HepG2 (cell line): Measurements from ENCODE around the gene TPM3. TPM values are rescaled to one million over a fixed set of nuclear protein-coding genes. Genes with fewer than 3 reads are reported as not detected.

Experiments
- ATAC-seq: fragments of 200-7000 bp; cut with Tn5 transposase; 3 replicates; pipeline ENCODE4 v1.9.1; 2020; ENCODE audit warnings: mild to moderate bottlenecking, moderate library complexity
- BruUV-seq: library from RNA; stranded (reverse); fragments of 400-500 nt; replicated peaks from 2 replicates; lab custom pipeline; 2021; lab: Mats Ljungman, UMichigan
- CTCF ChIA-PET: fragments of 300-600 bp; formaldehyde crosslinking; extraction: SDS; loops from one replicate; lab custom pipeline; 2021; ENCODE audit warnings: low total read pairs, inconsistent platforms, low intra/inter-chr PET ratio; lab: Yijun Ruan, JAX
- POLR2A ChIA-PET: fragments of 350-600 bp; sonication (Branson Sonifier 250); formaldehyde crosslinking; loops from one replicate; lab custom pipeline; 2020; ENCODE audit warnings: antibody characterized with exemption, inconsistent platforms; lab: Yijun Ruan, JAX
- DNase-seq: peaks from one replicate; pipeline ENCODE4 v3.0.0-alpha.2; 2015; ENCODE audit warnings: low spot score
- FAIRE-seq: peaks from 3 replicates; lab custom pipeline; 2011; peaks lifted over from hg19 to GRCh38; lab: Jason Lieb, UNC
- H2AFZ ChIP-seq: one replicate; pipeline ENCODE4 v1.6.1; 2011; ENCODE audit warnings: low read length, inconsistent platforms
- H3K27ac ChIP-seq: fragments of 300-600 bp; 3 replicates; pipeline ENCODE4 v1.8.0; 2011; ENCODE audit warnings: mixed run types, mild to moderate bottlenecking, mixed read lengths, low read length, inconsistent platforms; ENCODE audit not compliant: insufficient read depth; ENCODE audit errors: extremely low read length
- H3K27me3 ChIP-seq, 2 experiments: fragments of 200-600 bp in 1 of 2; 2 replicates in 1 of 2; 3 replicates in 1 of 2; pipeline versions ENCODE4 v1.6.0 to v1.8.0; 2011; ENCODE audit warnings: low read length in 2 of 2, mild to moderate bottlenecking in 2 of 2, moderate library complexity in 2 of 2, inconsistent platforms in 1 of 2; ENCODE audit not compliant: insufficient read depth in 2 of 2, control insufficient read depth in 1 of 2
- H3K36me3 ChIP-seq, 2 experiments: fragments of 200-600 bp in 1 of 2; replicated peaks in 1 of 2; 2 replicates in 1 of 2; 3 replicates in 1 of 2; pipeline versions ENCODE4 v1.5.1 to v1.8.0; 2011; ENCODE audit warnings: low read length in 2 of 2, inconsistent platforms in 1 of 2; ENCODE audit not compliant: insufficient read depth in 2 of 2, control insufficient read depth in 1 of 2
- H3K4me1 ChIP-seq: 2 replicates; pipeline ENCODE4 v1.5.1; 2012; ENCODE audit warnings: low read length, inconsistent platforms; ENCODE audit not compliant: insufficient read depth
- H3K4me2 ChIP-seq: 2 replicates; pipeline ENCODE4 v1.6.0; 2011; ENCODE audit warnings: low read depth, low read length, inconsistent platforms
- H3K4me3 ChIP-seq, 3 experiments: fragments of 200-600 bp in 1 of 3; sonication (generic), shearing (Covaris generic) in 1 of 3; replicated peaks in 1 of 3; 2 replicates each; pipeline ENCODE4 v1.5.1; 2011 to 2016; ENCODE audit warnings: low read length in 3 of 3, inconsistent platforms in 2 of 3, low read depth in 2 of 3, mild to moderate bottlenecking in 2 of 3, control low read depth in 1 of 3, mixed read lengths in 1 of 3; ENCODE audit not compliant: insufficient read depth in 1 of 3
- H3K79me2 ChIP-seq: one replicate; pipeline ENCODE4 v1.6.1; 2011; ENCODE audit warnings: low read length, inconsistent platforms; ENCODE audit not compliant: insufficient read depth
- H3K9ac ChIP-seq: 2 replicates; pipeline ENCODE4 v1.6.0; 2011; ENCODE audit warnings: mild to moderate bottlenecking, low read depth, low read length, inconsistent platforms; ENCODE audit not compliant: insufficient read depth
- H3K9me3 ChIP-seq: 2 replicates; pipeline ENCODE4 v1.5.1; 2012; ENCODE audit warnings: mild to moderate bottlenecking, low read length
- H4K20me1 ChIP-seq: 2 replicates; pipeline ENCODE4 v1.6.0; 2011; ENCODE audit warnings: inconsistent platforms, mild to moderate bottlenecking, low read length, moderate library complexity; ENCODE audit not compliant: insufficient read depth
- CENPBD1 ChIP-seq: sonication (generic); formaldehyde crosslinking; IDR thresholded peaks from 2 replicates; pipeline ENCODE4 v1.8.0; 2022; ENCODE audit warnings: missing genetic modification reagents, low read depth, mild to moderate bottlenecking, borderline replicate concordance
- GLMP ChIP-seq: sonication (generic); formaldehyde crosslinking; IDR thresholded peaks from 2 replicates; pipeline ENCODE4 v1.9.0; 2021; ENCODE audit warnings: missing genetic modification reagents, mild to moderate bottlenecking, borderline replicate concordance
- KAT8 ChIP-seq: IDR thresholded peaks from 2 replicates; pipeline ENCODE4 v1.6.1; 2016; ENCODE audit warnings: missing genetic modification reagents, missing compliant biosample characterization
- PBX3 ChIP-seq: sonication (generic); formaldehyde crosslinking; IDR thresholded peaks from 2 replicates; pipeline ENCODE4 v1.8.1; 2023; ENCODE audit warnings: missing genetic modification reagents, inconsistent platforms, borderline replicate concordance
- RBM39 ChIP-seq: fragments of 200-400 bp; formaldehyde crosslinking; IDR thresholded peaks from one replicate; pipeline ENCODE4 v1.6.1; 2018; ENCODE audit warnings: antibody characterized with exemption, mild to moderate bottlenecking, low read depth, low read length; ENCODE audit not compliant: poor library complexity, severe bottlenecking
- SMAD3 ChIP-seq: sonication (generic); formaldehyde crosslinking; IDR thresholded peaks from 2 replicates; pipeline ENCODE4 v1.4.0; 2020; ENCODE audit warnings: missing genetic modification reagents
- SYNCRIP ChIP-seq: fragments of 200-400 bp; formaldehyde crosslinking; IDR thresholded peaks from 2 replicates; pipeline ENCODE4 v1.6.1; 2018; ENCODE audit warnings: mild to moderate bottlenecking, low read depth, low read length; ENCODE audit not compliant: insufficient read depth
- THYN1 ChIP-seq: sonication (generic); formaldehyde crosslinking; IDR thresholded peaks from 2 replicates; pipeline ENCODE4 v1.8.1; 2023; ENCODE audit warnings: low read depth, mild to moderate bottlenecking, moderate library complexity, missing genetic modification reagents, borderline replicate concordance
- ZNF205 ChIP-seq: IDR thresholded peaks from 2 replicates; pipeline ENCODE4 v1.6.1; 2018; ENCODE audit warnings: missing biosample characterization, missing genetic modification reagents
- ZNF44 ChIP-seq: sonication (generic); formaldehyde crosslinking; IDR thresholded peaks from 2 replicates; pipeline ENCODE4 v1.5.1; 2020; ENCODE audit warnings: mild to moderate bottlenecking, missing genetic modification reagents
- ZNF552 ChIP-seq: sonication (generic); formaldehyde crosslinking; IDR thresholded peaks from 2 replicates; pipeline ENCODE4 v1.9.0; 2022; ENCODE audit warnings: missing genetic modification reagents, mild to moderate bottlenecking, borderline replicate concordance
- ZNF616 ChIP-seq: sonication (generic); formaldehyde crosslinking; IDR thresholded peaks from 2 replicates; pipeline ENCODE4 v1.5.0; 2020; ENCODE audit warnings: low read depth, mild to moderate bottlenecking, missing genetic modification reagents
- ZNF773 ChIP-seq: sonication (generic); formaldehyde crosslinking; IDR thresholded peaks from 2 replicates; pipeline ENCODE4 v1.4.0; 2020; ENCODE audit warnings: missing genetic modification reagents, borderline replicate concordance
- ZXDC ChIP-seq: sonication (generic); formaldehyde crosslinking; IDR thresholded peaks from 2 replicates; pipeline ENCODE4 v1.5.0; 2020; ENCODE audit warnings: mild to moderate bottlenecking, missing genetic modification reagents
- WGBS: methylation state at CpG from one replicate; pipeline ENCODE4 v1.1.6; 2017; ENCODE audit warnings: low lambda C conversion rate; 5-methylcytosine and 5-hydroxymethylcytosine counted together
- in situ Hi-C: cut with HindIII; loops from 2 replicates; pipeline ENCODE4 v1.10.0; 2017; ENCODE audit warnings: low pct_unique_long_range_greater_than_20kb; ENCODE audit not compliant: extremely low pct_ligation_motif_present
- intact Hi-C: fragments of 100-400 bp; cut with micrococcal nuclease; formaldehyde crosslinking; loops from one replicate; pipeline ENCODE4 v1.10.0; 2022; ENCODE audit not compliant: unreplicated experiment
- polyA plus RNA-seq, 8 experiments: library from polyadenylated mRNA; depleted of rRNA in 3 of 8; stranded (reverse) in 7 of 8; unstranded in 1 of 8; fragments of >200 nt; fragmentation: Illumina TruSeq in 4 of 8; extraction: Trizol in 4 of 8; gene quantifications; 2 replicates each; pipeline versions ENCODE4 v1.2.1 to v1.2.3, GENCODE V29; 2011 to 2016; ENCODE audit warnings: low read depth in 4 of 8, missing spikeins in 1 of 8, mixed read lengths in 1 of 8; ENCODE audit not compliant: insufficient read depth in 1 of 8
- total RNA-seq, 5 experiments: library from RNA; depleted of rRNA; stranded (reverse); fragments of >200 nt; fragmentation: Illumina TruSeq; extraction: Trizol; gene quantifications; 2 replicates each; pipeline ENCODE4 v1.2.3, GENCODE V29; 2016; ENCODE audit warnings: low read depth in 1 of 5

Gene TPM3
- total and polyA plus RNA-seq, 2 of the 13 experiments (the other 11 are each of a cell fraction or from before 2014, with no cell fraction given), result 160 to 307 TPM

- ChIA-PET CTCF (no interaction called here), POLR2A (interaction anchor here (0.8 to 1.2 kb wide), 2 partner anchors 11 to 13 kb away, joined by 3 read pairs; a partner anchor contains a TSS)
- H2AFZ ChIP-seq, result no peak overlapping the region
- H3K4me1 ChIP-seq, result no peaks in the 10 kb centered on the region
- intact Hi-C loops (no loop called here), in situ Hi-C loops (no loop called here)
- H4K20me1 ChIP-seq, result no peaks in the 10 kb centered on the region
- H3K9ac ChIP-seq, result no peak overlapping the region
- peaks cover 8 to 45% of the 10 kb centered on the region in 2 experiments; a peak in 4 of 5 replicates for H3K36me3 ChIP-seq
- no TSS peak for BruUV-seq
- no peak overlapping the region for H3K4me3 ChIP-seq
- no peak for FAIRE-seq
- 96% methylated on average over 9 of the region's 9 CpGs for WGBS
- H3K79me2 ChIP-seq, result no peaks in the 10 kb centered on the region
- DNase-seq, result no peak
- H3K27ac ChIP-seq, result no peak overlapping the region
- no peaks in the 10 kb centered on the region for H3K27me3 ChIP-seq
- H3K4me2 ChIP-seq, result no peak overlapping the region
- ATAC-seq, result no peak
- no peaks in the 10 kb centered on the region for H3K9me3 ChIP-seq
- TF ChIP-seq ZNF616 (CRISPR knock-in tag) (no peak), GLMP (CRISPR knock-in tag) (no peak), ZNF44 (CRISPR knock-in tag) (no peak), THYN1 (CRISPR knock-in tag) (no peak), RBM39 (no peak), CENPBD1 (CRISPR knock-in tag) (no peak), ZNF205 (no peak), SYNCRIP (no peak), PBX3 (no peak), ZXDC (CRISPR knock-in tag) (no peak), SMAD3 (CRISPR knock-in tag) (no peak), KAT8 (no peak), ZNF773 (CRISPR knock-in tag) (no peak), ZNF552 (no peak)
Measured at GRCh38 chr1:154207262-154207661, 15.4 kb upstream of the TPM3 start.
